Measurements from ENCODE around the gene PHOX2B.

Gene PHOX2B

GRCh38 chr4:41748571-41749475 is at the start of gene PHOX2B:
TSS of gene PHOX2B (minus strand) at chr4:41748725. CDS start at chr4:41748610, 115 bp downstream.
- DNase-seq, result no peak
- in situ Hi-C loops (cut with MboI; ENCODE audit: low pct_unique_long_range_greater_than_20kb, low sequenced_read_pairs), result no loop called here

GRCh38 chr4:41797260-41797659 is 48.7 kb upstream of the PHOX2B start:
- no peak for DNase-seq
- in situ Hi-C loops (cut with MboI; ENCODE audit: low pct_unique_long_range_greater_than_20kb, low sequenced_read_pairs), result no loop called here

GRCh38 chr4:41796545-41797210 is 48.2 kb upstream of the PHOX2B start:
- DNase-seq, result no peak
- in situ Hi-C loops (cut with MboI; ENCODE audit: low pct_unique_long_range_greater_than_20kb, low sequenced_read_pairs), result no loop called here

GRCh38 chr4:41795796-41796385 is 47.4 kb upstream of the PHOX2B start:
- DNase-seq, result no peak
- in situ Hi-C loops (cut with MboI; ENCODE audit: low pct_unique_long_range_greater_than_20kb, low sequenced_read_pairs), result no loop called here

- in situ Hi-C loops (cut with MboI; ENCODE audit: low pct_unique_long_range_greater_than_20kb, low sequenced_read_pairs), result no loop called here
- DNase-seq, result no peak
Observed at GRCh38 chr4:41792166-41792565, 43.6 kb upstream of the PHOX2B start.

- in situ Hi-C loops (cut with MboI; ENCODE audit: low pct_unique_long_range_greater_than_20kb, low sequenced_read_pairs), result no loop called here
- no peak for DNase-seq
Observed at GRCh38 chr4:41791557-41791956, 43.0 kb upstream of the PHOX2B start.

GRCh38 chr4:41787931-41788330 is 39.4 kb upstream of the PHOX2B start:
- no peak for DNase-seq
- in situ Hi-C loops (cut with MboI; ENCODE audit: low pct_unique_long_range_greater_than_20kb, low sequenced_read_pairs), result no loop called here

GRCh38 chr4:41785665-41786064 is 37.1 kb upstream of the PHOX2B start:
- DNase-seq, result no peak
- in situ Hi-C loops (cut with MboI; ENCODE audit: low pct_unique_long_range_greater_than_20kb, low sequenced_read_pairs), result no loop called here

GRCh38 chr4:41784191-41784979 is 35.9 kb upstream of the PHOX2B start:
- in situ Hi-C loops (cut with MboI; ENCODE audit: low pct_unique_long_range_greater_than_20kb, low sequenced_read_pairs), result no loop called here
- DNase-seq, result no peak

- DNase-seq, result no peak
- in situ Hi-C loops (cut with MboI; ENCODE audit: low pct_unique_long_range_greater_than_20kb, low sequenced_read_pairs), result no loop called here
Observed at GRCh38 chr4:41776466-41776865, 27.9 kb upstream of the PHOX2B start.

GRCh38 chr4:41763729-41764128 is 15.2 kb upstream of the PHOX2B start:
- no peak for DNase-seq
- in situ Hi-C loops (cut with MboI; ENCODE audit: low pct_unique_long_range_greater_than_20kb, low sequenced_read_pairs), result no loop called here

- in situ Hi-C loops (cut with MboI; ENCODE audit: low pct_unique_long_range_greater_than_20kb, low sequenced_read_pairs), result no loop called here
- DNase-seq, result no peak
Observed at GRCh38 chr4:41758884-41759283, 10.4 kb upstream of the PHOX2B start.

- in situ Hi-C loops (cut with MboI; ENCODE audit: low pct_unique_long_range_greater_than_20kb, low sequenced_read_pairs), result no loop called here
- no peak for DNase-seq
Observed at GRCh38 chr4:41757521-41758156, 9.1 kb upstream of the PHOX2B start.

- in situ Hi-C loops (cut with MboI; ENCODE audit: low pct_unique_long_range_greater_than_20kb, low sequenced_read_pairs), result no loop called here
- no peak for DNase-seq
Observed at GRCh38 chr4:41753942-41754341, 5.4 kb upstream of the PHOX2B start.

- in situ Hi-C loops (cut with MboI; ENCODE audit: low pct_unique_long_range_greater_than_20kb, low sequenced_read_pairs), result no loop called here
- no peak for DNase-seq
Observed at GRCh38 chr4:41752081-41752836, 3.7 kb upstream of the PHOX2B start.

- in situ Hi-C loops (cut with MboI; ENCODE audit: low pct_unique_long_range_greater_than_20kb, low sequenced_read_pairs), result no loop called here
- DNase-seq, result no peak
Observed at GRCh38 chr4:41751449-41752061, 3.0 kb upstream of the PHOX2B start.

GRCh38 chr4:41750626-41751448 is 2.3 kb upstream of the PHOX2B start:
- in situ Hi-C loops (cut with MboI; ENCODE audit: low pct_unique_long_range_greater_than_20kb, low sequenced_read_pairs), result no loop called here
- DNase-seq, result no peak
